NCI-H2171 (cell line): ENCODE measurements around the gene HTRA1.

Experiments
- DNase-seq: peaks from one replicate; lab custom pipeline; 2025; lab: John Stamatoyannopoulos, UW

The HTRA1 gene

DNA sequence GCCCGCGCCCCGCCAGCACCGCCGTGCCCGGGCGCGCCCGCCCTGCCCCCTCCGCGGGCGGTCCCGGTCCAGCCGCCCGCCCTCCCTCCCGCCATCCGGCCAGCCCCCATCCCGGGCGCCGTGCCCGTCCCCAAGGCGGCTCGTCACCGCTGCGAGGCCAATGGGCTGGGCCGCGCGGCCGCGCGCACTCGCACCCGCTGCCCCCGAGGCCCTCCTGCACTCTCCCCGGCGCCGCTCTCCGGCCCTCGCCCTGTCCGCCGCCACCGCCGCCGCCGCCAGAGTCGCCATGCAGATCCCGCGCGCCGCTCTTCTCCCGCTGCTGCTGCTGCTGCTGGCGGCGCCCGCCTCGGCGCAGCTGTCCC lies at the start of gene HTRA1:
Gene HTRA1, plus strand, starts transcription at position 187 of the 362 bp plus-strand sequence. Its CDS starts 100 bp downstream, at position 287.
- DNase-seq, result no peak

DNA sequence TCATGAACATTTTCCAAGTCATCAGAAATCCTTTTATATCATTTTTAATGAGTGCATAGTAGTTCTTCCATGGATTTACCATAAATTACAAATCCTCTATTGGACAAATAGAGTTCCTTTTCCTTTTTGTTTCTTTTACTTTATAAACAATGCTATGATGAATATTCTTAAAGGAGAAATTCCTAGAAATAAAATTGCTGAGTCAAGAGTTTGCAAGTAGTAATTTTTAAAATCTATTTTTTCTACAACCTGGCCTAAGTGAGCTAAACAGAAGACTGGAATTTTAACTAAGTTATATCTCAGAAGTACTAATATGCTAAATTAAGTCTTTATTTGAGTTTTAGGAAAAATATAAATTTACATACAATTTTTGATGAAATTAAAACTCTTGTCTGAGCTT lies 48.0 kb upstream of the HTRA1 start:
- DNase-seq, result no peak

DNA sequence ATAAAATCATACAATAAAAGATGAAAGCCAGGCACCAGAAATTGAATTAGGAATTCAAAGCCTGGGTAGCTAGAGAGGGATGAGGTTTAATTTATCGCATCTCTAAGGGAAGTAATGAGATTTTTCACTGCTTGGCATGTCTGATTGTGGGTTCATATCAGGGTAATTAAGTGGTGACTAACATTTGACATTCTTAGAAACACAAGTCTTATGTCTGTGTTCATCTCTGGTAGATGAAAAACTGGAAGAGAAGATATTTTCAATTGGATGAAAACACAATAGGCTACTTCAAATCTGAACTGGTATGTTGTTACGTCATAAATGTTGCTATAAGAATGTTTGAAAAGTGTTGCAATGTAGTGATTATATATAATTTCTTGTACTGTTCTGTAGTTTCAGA lies 43.7 kb upstream of the HTRA1 start:
- no peak for DNase-seq

DNA sequence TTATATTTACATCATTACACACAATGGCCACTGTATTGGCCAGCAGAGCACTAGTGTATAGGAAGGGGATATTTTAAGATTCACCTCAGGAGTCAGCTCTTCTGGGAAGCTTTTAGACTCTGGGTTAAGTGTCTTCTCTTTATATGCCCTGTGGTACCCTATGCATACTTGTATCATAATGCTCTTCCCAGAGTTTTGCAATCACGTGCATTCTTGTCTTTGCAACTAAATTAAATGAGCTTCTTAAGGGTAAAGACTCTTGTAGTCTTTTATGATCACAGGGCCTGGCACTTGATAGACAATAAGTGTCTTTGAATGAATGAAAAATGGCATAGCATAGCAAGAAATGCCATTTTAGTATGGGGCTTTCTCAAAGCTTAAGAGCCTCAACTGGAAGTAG lies 42.3 kb upstream of the HTRA1 start:
- no peak for DNase-seq

DNA sequence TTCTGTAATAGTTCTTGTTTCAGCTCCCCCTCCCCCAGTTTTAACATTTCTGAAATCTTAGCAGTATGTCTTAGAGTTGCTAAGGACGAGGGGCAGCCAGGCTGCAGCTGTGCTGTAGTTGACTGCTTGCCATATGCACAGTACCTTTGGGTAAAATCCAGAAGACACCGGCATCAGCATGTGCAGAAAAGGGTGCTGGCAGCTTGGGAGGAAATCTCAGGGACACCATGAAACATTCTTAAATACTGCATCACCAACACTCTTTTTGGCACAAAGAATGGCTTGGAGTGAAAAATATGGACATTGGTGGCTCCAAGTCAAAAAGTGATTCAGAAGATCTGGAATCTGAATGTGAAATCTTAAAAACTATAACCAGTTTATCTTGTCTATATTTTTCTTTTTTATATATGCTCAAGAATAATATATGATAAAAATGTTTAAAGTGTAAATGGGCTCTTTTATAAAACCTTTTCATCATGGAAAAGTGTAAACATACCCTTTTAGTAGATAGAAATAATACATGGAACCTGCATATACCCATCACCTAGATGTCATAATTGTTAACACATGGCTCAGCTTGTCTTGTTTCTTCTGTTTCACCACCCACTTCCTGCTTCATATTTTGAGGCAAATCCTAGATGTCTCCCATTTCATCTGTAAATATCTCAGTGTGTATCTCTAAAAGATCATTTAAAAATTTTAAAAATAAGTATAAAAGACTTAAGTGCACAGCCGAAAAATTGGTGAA lies 41.3 kb upstream of the HTRA1 start:
- DNase-seq, result no peak

DNA sequence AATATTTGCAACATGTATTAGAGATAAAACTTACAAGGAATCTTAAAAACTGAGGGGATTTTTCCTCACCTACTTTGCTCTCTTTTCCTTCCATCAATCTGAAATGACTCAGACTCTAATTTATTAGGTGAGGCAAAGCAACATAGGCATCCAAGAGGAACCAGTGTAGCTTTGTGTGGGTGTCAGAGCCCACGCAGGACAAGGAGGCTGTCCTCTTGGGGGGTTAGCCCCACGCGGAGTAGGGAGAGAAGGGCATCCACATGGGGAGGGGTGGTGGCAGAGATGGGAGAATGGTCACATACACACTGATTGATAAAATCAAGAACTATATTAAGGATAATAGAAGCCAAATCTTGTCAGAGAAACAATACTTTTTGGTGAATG lies 40.7 kb upstream of the HTRA1 start:
- no peak for DNase-seq

DNA sequence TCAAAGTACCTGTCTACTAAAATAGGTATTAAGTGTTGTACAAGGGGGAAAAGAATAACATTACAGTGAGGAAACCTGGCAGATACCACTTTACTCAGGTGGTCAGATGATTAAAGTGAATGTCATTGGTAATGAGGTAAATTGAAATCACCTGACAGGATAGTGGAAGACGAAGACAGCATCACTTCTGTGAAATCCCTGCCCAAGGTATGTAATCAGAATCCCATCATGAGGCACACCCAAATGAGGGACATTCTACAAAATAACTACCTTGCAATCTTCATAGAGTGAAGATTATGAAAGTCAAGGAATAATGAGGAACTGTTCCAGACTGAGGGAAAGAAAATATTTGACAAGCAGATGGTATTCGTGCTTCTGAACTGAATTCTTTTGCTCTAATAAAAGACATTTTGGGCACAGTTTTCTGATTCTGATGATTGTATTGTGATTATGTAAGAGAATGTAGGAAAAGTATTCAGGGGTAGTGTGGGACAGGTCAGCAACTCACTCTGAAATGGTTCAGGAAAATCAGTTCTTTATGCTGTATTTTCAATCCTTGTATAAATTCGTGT lies 40.2 kb upstream of the HTRA1 start:
- DNase-seq, result no peak

DNA sequence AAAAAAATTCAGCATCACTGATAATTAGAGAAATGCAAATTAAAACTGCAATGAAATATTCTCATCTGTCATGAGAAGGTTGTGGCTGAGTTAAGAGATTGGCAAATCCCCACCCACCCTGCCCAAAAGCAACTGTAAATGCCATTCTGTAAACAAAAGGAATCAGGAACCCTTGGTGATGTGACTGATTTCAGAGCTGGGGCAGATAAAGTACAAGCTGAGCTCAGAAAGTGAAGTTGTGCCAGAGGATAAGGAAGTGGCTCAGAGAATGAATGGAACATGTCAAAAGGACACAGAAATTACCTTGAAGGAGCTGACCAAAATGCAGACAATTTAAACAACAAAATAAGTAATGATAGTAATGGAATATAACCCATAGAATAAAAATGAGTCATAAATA lies 39.6 kb upstream of the HTRA1 start:
- DNase-seq, result no peak

DNA sequence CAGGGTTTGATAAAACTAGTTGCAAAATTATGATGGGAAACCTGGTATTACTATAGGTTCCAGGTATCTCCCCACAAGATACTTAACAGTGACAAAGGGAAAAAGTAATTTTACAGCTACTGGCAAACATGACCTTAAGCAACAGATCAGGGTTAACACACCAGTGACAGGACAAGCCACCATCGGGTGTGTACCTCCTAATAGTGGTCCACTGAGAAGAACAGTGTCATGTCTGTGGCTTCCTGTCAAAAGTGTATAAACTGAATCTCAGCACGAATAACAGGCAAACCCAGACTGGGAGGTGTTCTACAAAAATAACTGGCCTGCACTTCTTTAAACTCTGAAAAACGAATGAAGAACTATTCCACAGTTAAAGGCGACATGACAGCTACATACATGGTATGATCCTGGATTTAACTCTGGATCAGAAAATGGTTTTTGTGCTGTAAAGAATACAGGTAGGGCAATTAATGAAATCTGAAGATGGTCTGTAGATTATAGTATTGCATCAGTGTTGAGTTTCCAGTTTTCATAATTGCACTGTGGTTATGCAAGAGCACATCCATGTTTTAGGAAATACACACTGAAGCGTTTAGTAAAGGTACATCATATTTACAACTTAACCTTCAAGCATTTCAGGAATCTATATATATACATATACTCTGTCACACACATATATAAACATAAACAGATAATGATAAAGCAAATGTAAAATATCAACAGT lies 38.9 kb upstream of the HTRA1 start:
- no peak for DNase-seq

DNA sequence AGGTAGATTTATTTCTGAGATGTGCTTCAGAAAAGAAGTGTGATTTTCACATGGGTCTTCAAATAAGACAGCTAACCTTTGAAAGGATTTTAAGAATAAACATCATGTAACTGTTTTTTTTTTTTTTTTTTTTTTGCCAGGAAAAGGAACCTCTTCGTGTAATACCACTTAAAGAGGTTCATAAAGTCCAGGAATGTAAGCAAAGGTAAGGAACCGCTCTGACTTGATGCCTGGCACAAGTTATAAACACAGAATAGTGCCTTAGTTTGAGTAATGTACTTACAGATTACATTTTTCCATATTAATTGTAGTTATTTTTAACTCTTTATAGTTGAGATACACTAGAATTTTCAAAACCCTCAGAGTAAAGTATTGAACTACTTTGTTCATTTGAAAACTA lies 37.3 kb upstream of the HTRA1 start:
- DNase-seq, result no peak

DNA sequence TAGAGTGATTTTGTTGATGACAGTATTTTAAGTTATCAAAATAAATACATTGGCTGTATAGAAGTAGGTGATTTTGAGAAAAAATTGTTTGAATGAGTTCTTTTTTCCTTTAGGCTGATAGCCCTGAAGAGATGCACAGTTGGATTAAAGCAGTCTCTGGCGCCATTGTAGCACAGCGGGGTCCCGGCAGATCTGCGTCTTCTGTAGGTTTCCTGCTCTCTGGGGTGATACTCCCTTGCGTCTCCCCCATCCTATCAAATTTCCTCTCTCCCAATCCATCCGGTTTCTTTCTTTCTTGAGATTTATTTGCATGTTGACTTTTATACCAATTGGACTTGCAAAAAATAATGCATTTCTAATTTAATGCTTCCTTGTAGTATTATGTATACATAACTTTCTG lies 34.5 kb upstream of the HTRA1 start:
- no peak for DNase-seq

DNA sequence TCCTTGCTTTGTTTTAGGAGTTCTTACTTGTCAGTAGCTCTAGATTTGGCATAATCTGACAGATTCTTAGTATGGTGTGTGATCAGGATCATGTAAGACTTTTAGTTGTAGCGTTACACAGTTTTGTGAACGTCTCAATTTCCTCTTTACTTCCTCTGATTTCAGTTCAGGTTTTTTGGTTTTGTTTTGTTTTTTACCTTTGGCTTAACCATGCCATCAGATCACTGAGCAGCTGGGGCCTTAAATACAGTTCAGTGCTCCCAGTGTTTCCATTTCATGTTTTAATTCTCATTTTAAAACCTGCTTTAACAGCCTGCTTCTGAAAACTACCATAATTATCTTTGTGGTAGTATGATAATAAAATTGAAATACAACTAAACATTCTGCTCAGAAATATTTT lies 34.1 kb upstream of the HTRA1 start:
- no peak for DNase-seq

DNA sequence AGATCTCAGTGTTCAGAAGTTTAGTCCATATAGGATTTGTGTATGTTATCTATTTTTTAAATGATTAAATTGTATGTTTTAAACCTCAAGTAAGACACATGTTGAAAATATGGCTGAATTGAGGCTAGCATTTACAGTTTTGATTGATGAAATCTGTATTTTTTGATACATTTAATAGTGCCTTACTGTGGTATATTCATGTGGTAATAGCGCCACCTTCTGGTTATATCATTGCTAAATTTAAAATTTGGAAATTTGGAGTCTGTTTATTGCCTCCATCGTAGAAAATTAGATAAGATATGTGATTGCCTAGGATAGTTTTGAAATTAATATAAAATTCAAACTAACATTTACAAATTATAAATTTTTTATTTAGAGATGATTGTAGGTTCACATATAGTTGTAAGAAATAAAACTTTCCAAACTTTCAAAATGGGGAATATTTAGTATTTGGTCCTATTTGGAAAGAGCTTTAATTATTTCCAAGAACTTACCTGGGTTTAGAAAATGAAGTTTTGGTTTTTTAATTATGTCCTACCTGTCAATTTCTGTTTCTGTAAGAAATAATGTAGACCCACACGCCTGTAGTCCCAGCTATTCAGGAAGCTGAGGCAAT lies 26.0 kb upstream of the HTRA1 start:
- DNase-seq, result peak; percentile 31

DNA sequence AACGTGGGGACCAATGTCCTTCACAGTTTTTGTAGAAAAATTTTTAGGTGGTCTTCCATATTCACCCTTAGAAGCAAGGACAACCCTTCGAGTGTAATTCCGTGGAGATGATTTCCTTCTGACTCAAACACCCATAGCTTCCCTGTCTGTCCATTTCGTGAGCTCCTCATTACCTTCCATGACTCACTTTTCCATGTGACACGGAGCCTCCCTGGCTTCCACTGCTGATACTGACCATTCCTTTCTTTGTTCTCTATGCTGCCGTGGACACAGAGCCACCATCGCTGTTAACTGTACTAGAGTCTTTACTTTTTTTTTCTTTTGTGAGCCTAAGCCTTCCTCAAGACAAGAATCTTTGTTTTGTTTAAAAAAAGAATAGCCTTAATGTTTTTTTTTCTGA lies 19.4 kb upstream of the HTRA1 start:
- no peak for DNase-seq

DNA sequence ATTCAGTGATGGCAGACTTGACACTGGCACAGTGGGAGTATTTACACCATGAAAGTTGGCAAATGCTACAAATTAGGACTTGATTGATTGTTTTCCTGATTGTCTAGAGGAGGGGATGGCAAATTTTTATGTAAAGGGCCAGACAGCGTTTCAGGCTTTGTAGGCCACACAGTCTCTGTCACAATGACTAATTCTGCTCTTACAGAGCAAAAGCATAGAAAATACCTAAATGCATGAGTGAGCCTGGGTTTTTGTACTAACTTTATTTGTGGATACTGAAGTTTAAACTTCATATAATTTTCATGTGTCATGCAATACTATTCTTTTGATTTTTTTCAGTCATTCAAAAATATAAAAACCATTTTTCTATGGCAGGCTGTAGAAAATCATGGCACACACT lies 15.9 kb upstream of the HTRA1 start:
- no peak for DNase-seq

DNA sequence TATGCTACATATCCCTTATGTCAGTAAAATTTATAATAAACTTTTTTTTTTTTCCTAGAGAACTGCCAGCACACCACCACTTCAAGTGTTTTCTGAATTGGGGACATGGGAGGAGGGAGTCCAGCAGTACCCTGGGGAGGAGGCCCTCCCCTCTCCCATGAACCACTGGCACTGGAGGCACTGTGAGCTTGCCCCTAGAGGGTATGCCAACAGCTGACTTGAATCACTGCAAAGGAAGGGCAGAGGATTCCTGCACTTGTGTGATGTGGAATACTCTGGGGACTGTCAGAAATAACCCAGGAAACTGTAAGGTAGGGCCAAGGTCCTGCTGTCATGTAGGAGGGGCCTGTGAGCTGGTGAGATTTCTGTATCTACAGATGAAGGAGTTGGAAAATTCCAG lies 15.4 kb upstream of the HTRA1 start:
- no peak for DNase-seq

DNA sequence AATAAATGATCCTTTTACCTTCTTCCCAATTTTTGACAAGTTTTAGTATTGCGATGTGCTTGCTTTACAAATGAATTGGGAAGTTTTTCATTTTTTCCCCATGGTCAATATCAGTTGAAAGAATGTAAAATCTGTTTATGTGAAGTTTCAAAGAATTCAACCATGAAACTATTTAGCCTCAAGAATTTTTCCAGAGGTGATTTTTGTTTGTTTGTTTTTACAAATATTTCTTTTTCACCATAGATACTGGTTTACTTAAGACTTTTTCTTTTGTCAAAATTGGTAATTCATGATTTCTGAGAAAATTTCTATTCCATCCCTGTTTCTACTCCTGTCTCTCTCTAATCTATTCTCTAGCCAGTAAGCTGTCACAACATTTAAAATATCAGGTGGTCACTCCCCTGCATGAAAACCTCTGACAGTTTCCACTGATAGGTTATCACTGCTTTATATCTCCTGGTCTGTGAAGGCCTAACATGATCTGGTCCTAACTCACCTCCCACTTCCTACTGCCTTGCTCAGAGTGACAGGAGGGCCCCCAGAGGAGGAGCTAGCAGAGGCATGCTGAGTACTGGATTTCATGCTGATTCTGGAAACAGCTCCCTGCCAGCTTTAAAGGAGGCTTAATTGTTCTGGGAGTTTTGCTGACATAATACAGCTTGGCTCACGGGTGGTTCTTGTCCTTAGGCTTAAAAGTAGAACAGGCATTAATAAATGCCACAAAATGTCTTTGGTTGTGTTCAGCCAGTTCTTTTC lies 14.5 kb upstream of the HTRA1 start:
- DNase-seq, result no peak

DNA sequence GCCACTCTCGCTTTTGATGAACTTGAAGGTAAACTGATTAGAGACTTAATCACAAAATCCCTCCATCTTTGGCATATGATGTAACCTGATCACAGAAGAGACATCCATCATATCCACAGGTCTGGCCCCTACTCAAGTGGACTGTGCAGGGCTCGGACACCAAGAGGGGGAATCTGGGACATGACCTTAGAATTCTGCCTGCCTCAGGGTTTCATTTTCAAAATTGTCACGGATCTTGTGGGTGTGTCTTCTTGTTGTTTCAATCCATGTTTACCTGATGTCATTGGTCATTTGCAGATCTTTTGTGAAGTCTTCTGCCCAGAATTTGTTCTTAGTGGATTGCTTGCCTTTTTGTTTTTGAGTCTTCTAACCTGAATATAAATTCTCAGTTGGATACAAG lies 12.8 kb upstream of the HTRA1 start:
- no peak for DNase-seq

DNA sequence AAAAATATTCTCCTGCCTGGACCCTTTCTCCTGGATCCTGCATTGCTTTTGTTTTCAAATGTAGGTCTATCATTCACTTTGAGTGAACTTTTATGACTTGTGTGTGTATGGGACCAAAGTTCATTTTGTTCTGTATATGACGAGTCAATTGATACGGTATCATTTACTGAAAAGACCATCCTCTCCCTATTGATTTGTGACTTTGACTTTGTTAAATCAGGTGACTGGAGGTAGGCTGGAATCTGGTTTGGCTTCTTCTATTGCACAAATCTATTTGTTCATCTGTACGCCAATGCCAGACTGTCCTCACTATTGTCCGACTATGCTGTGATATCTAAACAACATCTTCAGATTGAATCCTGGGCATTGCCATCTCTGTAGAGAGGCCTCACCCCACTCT lies 12.2 kb upstream of the HTRA1 start:
- DNase-seq, result no peak

DNA sequence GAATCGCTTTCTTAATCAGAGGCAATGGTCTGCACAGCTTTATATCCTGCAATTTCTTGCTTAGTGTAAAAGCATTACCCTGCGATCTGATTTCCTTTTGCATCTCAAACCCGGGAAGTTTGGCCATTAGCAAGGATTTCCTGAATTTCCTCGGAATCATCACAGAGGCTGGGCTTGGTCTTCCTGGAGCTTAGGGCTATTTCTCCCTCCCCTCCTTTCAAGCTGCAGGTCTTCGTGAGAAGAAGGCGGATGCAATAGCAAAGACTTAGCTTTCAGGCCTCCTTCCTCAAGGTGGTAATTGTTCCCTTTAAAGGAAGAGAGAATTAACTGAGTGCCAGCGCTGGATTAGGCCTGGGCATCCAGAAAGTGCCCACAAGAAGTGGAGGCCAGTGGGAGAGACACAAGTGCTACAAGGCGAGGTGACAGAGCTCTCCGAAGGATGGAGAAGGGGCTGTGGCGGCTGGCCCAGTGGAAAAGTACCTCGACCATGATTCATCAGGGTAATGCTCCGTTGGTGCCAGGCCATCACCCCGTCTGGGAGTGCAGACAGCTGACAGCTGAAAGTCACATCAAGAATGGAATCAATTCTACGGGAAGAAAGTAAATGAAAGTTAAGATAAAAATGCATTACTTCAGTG lies 10.9 kb upstream of the HTRA1 start:
- DNase-seq, result no peak

DNA sequence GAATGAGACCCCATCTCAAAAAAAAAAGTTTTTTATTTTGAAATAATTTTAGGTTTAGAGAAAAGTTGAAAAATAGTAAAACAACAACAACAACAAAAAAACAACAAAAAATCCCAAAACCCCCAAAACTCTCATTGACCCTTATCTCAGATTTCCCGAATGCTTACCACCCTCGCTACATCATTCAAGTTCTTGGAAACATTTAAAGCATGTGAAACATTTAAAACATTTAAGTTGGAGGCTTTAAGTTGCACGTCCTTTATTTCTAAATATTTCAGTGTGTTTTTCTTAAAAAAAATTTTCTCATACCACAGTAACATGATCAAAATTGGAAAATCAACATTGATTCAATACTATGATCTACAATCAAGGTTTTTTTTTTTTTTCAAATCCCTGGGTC lies 7.3 kb upstream of the HTRA1 start:
- DNase-seq, result no peak

DNA sequence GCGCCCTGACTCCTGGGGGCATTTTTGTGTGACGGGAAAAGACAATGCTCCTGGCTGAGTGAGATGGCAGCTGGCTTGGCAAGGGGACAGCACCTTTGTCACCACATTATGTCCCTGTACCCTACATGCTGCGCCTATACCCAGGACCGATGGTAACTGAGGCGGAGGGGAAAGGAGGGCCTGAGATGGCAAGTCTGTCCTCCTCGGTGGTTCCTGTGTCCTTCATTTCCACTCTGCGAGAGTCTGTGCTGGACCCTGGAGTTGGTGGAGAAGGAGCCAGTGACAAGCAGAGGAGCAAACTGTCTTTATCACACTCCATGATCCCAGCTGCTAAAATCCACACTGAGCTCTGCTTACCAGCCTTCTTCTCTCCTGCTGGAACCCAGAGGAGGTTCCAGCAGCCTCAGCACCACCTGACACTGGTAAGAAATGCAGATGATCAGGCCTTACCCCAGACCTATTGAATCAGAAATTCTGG lies 6.7 kb upstream of the HTRA1 start, which contains the start of gene ARMS2:
Gene ARMS2, plus strand, starts transcription at position 51 of the 478 bp plus-strand sequence. Its CDS starts 75 bp downstream, at position 126.
- no peak for DNase-seq
